Activated CD8-positive, alpha-beta T cell treated with anti-CD3 and anti-CD28 coated beads for 36 hours (primary cell): Measurements from ENCODE around the gene CLHC1. TPM values are rescaled to one million over a fixed set of nuclear protein-coding genes. Genes with fewer than 3 reads are reported as not detected.

ENCODE experiments used
- ATAC-seq: fragments of 200-7000 bp; cut with Tn5 transposase; one replicate; pipeline ENCODE4 v1.10.0; 2021; ENCODE audit warnings: mild to moderate bottlenecking, moderate library complexity
- CTCF ChIA-PET: fragments of 350-600 bp; sonication (Branson Sonifier 250); formaldehyde crosslinking; loops from one replicate; lab custom pipeline; 2021; ENCODE audit warnings: antibody characterized with exemption; lab: Charles Lee
- POLR2A ChIA-PET: fragments of 350-600 bp; sonication (Branson Sonifier 250); formaldehyde crosslinking; loops from one replicate; lab custom pipeline; 2021; ENCODE audit warnings: antibody characterized with exemption; lab: Charles Lee
- DNase-seq: peaks from one replicate; pipeline ENCODE4 v3.0.0-alpha.2; 2020
- H3K27ac Mint-ChIP-seq: one replicate; pipeline ENCODE4 v1.8.0; 2021; ENCODE audit warnings: mild to moderate bottlenecking, mixed read lengths
- H3K27me3 Mint-ChIP-seq: one replicate; pipeline ENCODE4 v1.8.0; 2021; ENCODE audit warnings: mixed read lengths
- H3K36me3 Mint-ChIP-seq: one replicate; pipeline ENCODE4 v1.8.0; 2021; ENCODE audit warnings: low read depth, mixed read lengths
- H3K4me1 Mint-ChIP-seq: one replicate; pipeline ENCODE4 v1.8.0; 2021; ENCODE audit warnings: low read depth, mixed read lengths
- H3K4me3 Mint-ChIP-seq: one replicate; pipeline ENCODE4 v1.8.0; 2021; ENCODE audit warnings: mild to moderate bottlenecking, moderate library complexity, mixed read lengths
- H3K9me3 Mint-ChIP-seq: one replicate; pipeline ENCODE4 v1.8.0; 2021; ENCODE audit warnings: mixed read lengths
- CTCF ChIP-seq: fragments of 200-600 bp; IDR thresholded peaks from one replicate; pipeline ENCODE4 v1.8.0; 2022; ENCODE audit warnings: antibody characterized with exemption, mild to moderate bottlenecking
- intact Hi-C: fragments of 100-400 bp; cut with micrococcal nuclease; formaldehyde crosslinking; loops from one replicate; pipeline ENCODE4 v1.10.0; 2022
- total RNA-seq, 2 experiments: library from RNA; stranded (reverse); gene quantifications; one replicate each; pipeline ENCODE4 v1.2.3, GENCODE V29; 2021

CLHC1 gene
- total RNA-seq, 2 experiments from 2014 or later, result 4.2 to 5.6 TPM

DNA sequence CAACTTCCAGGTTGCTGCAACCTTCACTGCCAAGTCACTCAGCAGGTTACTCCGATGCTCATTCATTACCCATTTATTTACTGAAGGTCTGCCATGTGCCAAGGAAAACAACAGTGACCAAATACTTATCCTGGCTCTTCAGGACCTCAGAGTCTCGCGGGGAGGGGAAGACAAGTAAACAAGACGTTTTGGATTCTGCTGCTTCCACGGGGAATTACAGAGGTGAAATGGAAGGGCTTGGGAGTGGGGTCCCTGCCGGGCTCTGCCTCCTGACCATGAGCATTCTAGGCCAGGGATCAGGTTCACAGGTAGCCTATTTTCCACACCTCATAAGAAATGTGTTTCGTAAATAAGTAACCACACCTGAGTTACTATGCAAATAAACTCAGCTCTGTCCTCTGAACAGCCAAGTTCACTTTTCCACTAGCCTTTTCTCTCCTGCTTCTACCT, 68.1 kb downstream of the CLHC1 start:
- ATAC-seq (no peak), DNase-seq (no peak)
- intact Hi-C loops, result loop anchor here (10.0 kb wide), 1 partner anchor 259 kb away; no protein-coding TSS in a partner anchor
- no peak overlapping the region for H3K27ac Mint-ChIP-seq
- no peaks in the 10 kb centered on the region for H3K9me3 Mint-ChIP-seq
- H3K36me3 Mint-ChIP-seq, result no peaks in the 10 kb centered on the region
- ChIA-PET CTCF (interaction anchor here (0.9 to 1.8 kb wide), 2 partner anchors 10 kb away, joined by 3 to 5 read pairs; no protein-coding TSS in a partner anchor), POLR2A (no interaction called here)
- peaks cover 1% of the 10 kb centered on the region for H3K27me3 Mint-ChIP-seq
- peaks cover 3% of the 10 kb centered on the region for H3K4me1 Mint-ChIP-seq
- TF ChIP-seq CTCF, result no peak
- no peak overlapping the region for H3K4me3 Mint-ChIP-seq

- intact Hi-C loops, result loop anchor here (10.0 kb wide), 1 partner anchor 258 kb away; no protein-coding TSS in a partner anchor
- no peaks in the 10 kb centered on the region for H3K4me1 Mint-ChIP-seq
- ChIA-PET CTCF (interaction anchor here (0.8 kb wide), 1 partner anchor 148 kb away, joined by 3 read pairs; no protein-coding TSS in a partner anchor), POLR2A (no interaction called here)
- ATAC-seq (no peak), DNase-seq (no peak)
- no peaks in the 10 kb centered on the region for H3K9me3 Mint-ChIP-seq
- H3K27me3 Mint-ChIP-seq, result peaks cover 1% of the 10 kb centered on the region
- H3K36me3 Mint-ChIP-seq, result no peaks in the 10 kb centered on the region
- no peak overlapping the region for H3K4me3 Mint-ChIP-seq
- no peak overlapping the region for H3K27ac Mint-ChIP-seq
- TF ChIP-seq CTCF, result no peak
These were observed 68.8 kb downstream of the CLHC1 start for GRCh38 chr2:55163274-55163721.

DNA sequence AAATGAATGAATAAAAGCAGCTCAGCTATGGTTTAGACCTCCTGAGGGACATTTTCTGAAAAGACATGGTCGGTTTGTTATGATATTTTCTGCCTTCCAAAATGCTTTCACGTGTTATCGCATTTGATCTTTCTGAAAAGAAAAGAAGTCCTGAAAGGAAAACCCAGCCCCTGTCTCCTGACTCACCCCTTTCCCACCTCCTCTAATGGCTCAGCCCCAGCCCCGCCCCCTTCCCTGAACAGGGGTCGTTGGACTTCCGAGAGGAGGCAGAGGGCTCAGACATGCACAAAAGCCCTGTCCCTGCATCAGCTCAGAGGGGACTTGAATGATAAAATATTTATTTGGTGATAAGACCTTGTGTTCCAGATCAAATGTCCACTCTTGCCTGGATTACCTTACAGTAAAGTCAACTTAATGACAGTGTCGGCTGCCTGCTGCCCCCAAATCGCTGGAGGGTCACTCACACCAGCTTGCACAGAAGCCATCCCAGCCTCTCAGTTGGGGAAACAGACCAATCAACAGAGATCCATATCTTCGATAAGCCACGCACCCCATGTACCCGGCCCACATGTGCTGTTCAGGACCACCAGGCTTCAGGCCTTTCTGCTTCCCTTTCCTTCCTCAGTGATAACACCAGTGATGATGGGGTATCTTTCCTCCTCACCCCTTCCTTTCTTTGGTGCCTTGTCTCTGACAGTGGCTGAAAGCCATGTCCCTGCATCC, 69.6 kb downstream of the CLHC1 start:
- H3K4me3 Mint-ChIP-seq, result no peak overlapping the region
- ATAC-seq, result no peak
- no peaks in the 10 kb centered on the region for H3K36me3 Mint-ChIP-seq
- intact Hi-C loops, result loop anchor here (10.0 kb wide), 1 partner anchor 258 kb away; no protein-coding TSS in a partner anchor
- H3K9me3 Mint-ChIP-seq, result no peaks in the 10 kb centered on the region
- ChIA-PET POLR2A (no interaction called here), CTCF (interaction anchor here (0.8 kb wide), 1 partner anchor 147 kb away, joined by 3 read pairs; no protein-coding TSS in a partner anchor)
- DNase-seq, result no peak
- no peak overlapping the region for H3K27ac Mint-ChIP-seq
- H3K27me3 Mint-ChIP-seq, result peaks cover 1% of the 10 kb centered on the region
- H3K4me1 Mint-ChIP-seq, result peaks cover 3% of the 10 kb centered on the region
- no peak for TF ChIP-seq CTCF

DNA sequence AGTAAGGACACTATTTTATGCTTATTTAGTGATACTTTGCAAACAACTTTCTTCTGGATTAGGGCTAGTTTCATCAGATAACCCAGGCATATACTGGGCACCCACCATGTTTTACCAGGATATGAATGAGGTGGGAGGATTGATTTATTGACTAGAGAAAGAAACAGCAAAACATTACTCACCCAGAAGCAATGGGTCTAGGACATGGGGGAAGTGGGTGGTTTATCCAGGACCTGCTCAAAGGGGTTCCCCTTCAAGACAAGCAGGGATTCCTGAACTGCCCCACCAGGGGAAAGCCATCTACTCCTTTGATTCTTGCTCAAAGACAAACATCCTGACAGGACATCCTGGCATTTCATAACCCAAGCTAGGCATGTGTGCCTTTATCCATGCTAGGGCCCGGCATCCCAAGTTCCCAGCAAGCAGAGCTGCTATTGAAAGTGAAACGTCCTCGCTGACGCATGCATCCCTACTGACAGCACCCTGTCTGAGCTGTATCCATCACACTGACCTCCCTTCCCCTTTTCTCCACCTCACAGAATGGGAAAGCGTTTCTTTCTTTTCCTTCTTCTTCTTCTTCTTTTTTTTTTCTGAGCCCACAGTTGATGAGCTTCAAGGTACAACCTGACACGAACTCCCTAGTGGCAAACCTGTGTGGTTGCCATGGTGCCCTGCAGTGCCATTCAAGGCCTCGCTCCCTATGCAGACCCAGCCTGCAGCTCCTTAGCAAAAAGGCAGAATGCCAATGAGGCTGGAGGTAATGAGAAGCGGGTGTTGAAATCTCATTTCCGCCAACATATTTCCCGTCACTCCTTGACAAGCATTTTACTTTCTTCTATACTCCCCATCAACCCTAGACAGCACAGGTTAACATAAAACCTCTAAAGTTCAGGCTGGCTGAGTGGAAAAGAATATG, 70.5 kb downstream of the CLHC1 start:
- Mint-ChIP-seq H3K4me3 (no peak overlapping the region), H3K36me3 (no peaks in the 10 kb centered on the region), H3K9me3 (no peaks in the 10 kb centered on the region), H3K27ac (no peak overlapping the region), H3K27me3 (peaks cover 1% of the 10 kb centered on the region), H3K4me1 (peaks cover 4% of the 10 kb centered on the region)
- ChIA-PET POLR2A (no interaction called here), CTCF (interaction anchor here (0.7 kb wide), 1 partner anchor 301 kb away, joined by 3 read pairs; no protein-coding TSS in a partner anchor)
- DNase-seq (no peak), ATAC-seq (no peak)
- intact Hi-C loops, result loop anchor here (10.0 kb wide), 1 partner anchor 257 kb away; no protein-coding TSS in a partner anchor
- no peak for TF ChIP-seq CTCF
